Upper lobe of right lung (tissue), 1 donor: ENCODE measurements around the gene NOTUM. TPM values are rescaled to one million over a fixed set of nuclear protein-coding genes. Genes with fewer than 3 reads are reported as not detected.
A peak's percentile ranks its signal among the peaks of the same experiment; 100 is the strongest.

ENCODE experiments used
- ATAC-seq: fragments of 200-7000 bp; cut with Tn5 transposase; one replicate; pipeline ENCODE4 v1.9.1; 2020; ENCODE audit warnings: mild to moderate bottlenecking, moderate library complexity
- DNase-seq: peaks from one replicate; pipeline ENCODE4 v3.0.0-alpha.2; 2020
- H3K27ac ChIP-seq: fragments of 200-600 bp; one replicate; pipeline ENCODE4 v1.8.0; 2022
- H3K27me3 ChIP-seq: fragments of 200-600 bp; one replicate; pipeline ENCODE4 v1.8.0; 2022; ENCODE audit warnings: mild to moderate bottlenecking
- H3K36me3 ChIP-seq: fragments of 200-600 bp; one replicate; pipeline ENCODE4 v1.8.0; 2022
- H3K4me1 ChIP-seq: fragments of 200-600 bp; one replicate; pipeline ENCODE4 v1.8.0; 2022
- H3K4me3 ChIP-seq: fragments of 200-600 bp; one replicate; pipeline ENCODE4 v1.8.0; 2022; ENCODE audit warnings: mild to moderate bottlenecking
- H3K9me3 ChIP-seq: fragments of 200-600 bp; one replicate; pipeline ENCODE4 v1.8.0; 2022
- CTCF ChIP-seq: fragments of 200-600 bp; IDR thresholded peaks from one replicate; pipeline ENCODE4 v1.8.0; 2022; ENCODE audit warnings: antibody characterized with exemption
- intact Hi-C: fragments of 100-400 bp; cut with DNase I; formaldehyde crosslinking; loops from one replicate; pipeline ENCODE4 v1.11.0; 2022
- total RNA-seq: library from RNA; stranded (reverse); fragmentation: NEBNext Ultra II Directional; extraction: Animal tissue kit (Norgen Biotek cat#: 25700); gene quantifications from one replicate; pipeline ENCODE4 v1.2.1, GENCODE V29; 2021
- donor health status: DM: no; HTN: yes; CAD: no; lungs with severe emphysema.

The NOTUM gene
- total RNA-seq, 1 donor from 2014 or later: 6.1 TPM

GRCh38 chr17:81993729-81994592 lies 33.0 kb upstream of the NOTUM start:
- no peaks in the 10 kb centered on the region for H3K27me3 ChIP-seq
- TF ChIP-seq CTCF: no peak
- no peak for ATAC-seq
- no peak for DNase-seq
- H3K4me3 ChIP-seq: no peak overlapping the region
- H3K9me3 ChIP-seq: no peaks in the 10 kb centered on the region
- H3K36me3 ChIP-seq: peaks cover 4% of the 10 kb centered on the region
- no peak overlapping the region for H3K27ac ChIP-seq
- intact Hi-C loops: no loop called here
- peaks cover 26% of the 10 kb centered on the region for H3K4me1 ChIP-seq

GRCh38 chr17:81992306-81993102 lies 31.5 kb upstream of the NOTUM start:
- H3K4me1 ChIP-seq: peaks cover 26% of the 10 kb centered on the region
- H3K9me3 ChIP-seq: no peaks in the 10 kb centered on the region
- DNase-seq: no peak
- no peak for ATAC-seq
- no peaks in the 10 kb centered on the region for H3K27me3 ChIP-seq
- intact Hi-C loops: no loop called here
- no peak overlapping the region for H3K4me3 ChIP-seq
- peak overlapping the region; percentile 25 for H3K27ac ChIP-seq
- peaks cover 4% of the 10 kb centered on the region for H3K36me3 ChIP-seq
- TF ChIP-seq CTCF: no peak

GRCh38 chr17:81991684-81992305 lies 30.8 kb upstream of the NOTUM start:
- no peak for TF ChIP-seq CTCF
- peaks cover 4% of the 10 kb centered on the region for H3K36me3 ChIP-seq
- intact Hi-C loops: no loop called here
- H3K4me3 ChIP-seq: no peak overlapping the region
- peak overlapping the region; percentile 25 for H3K27ac ChIP-seq
- peaks cover 26% of the 10 kb centered on the region for H3K4me1 ChIP-seq
- peak; percentile 91 for ATAC-seq
- H3K9me3 ChIP-seq: no peaks in the 10 kb centered on the region
- no peaks in the 10 kb centered on the region for H3K27me3 ChIP-seq
- DNase-seq: peak; percentile 97

GRCh38 chr17:81990836-81991683 lies 30.1 kb upstream of the NOTUM start:
- H3K27me3 ChIP-seq: no peaks in the 10 kb centered on the region
- H3K4me3 ChIP-seq: no peak overlapping the region
- TF ChIP-seq CTCF: no peak
- H3K4me1 ChIP-seq: peaks cover 26% of the 10 kb centered on the region
- peak overlapping the region; percentile 25 for H3K27ac ChIP-seq
- no peaks in the 10 kb centered on the region for H3K9me3 ChIP-seq
- H3K36me3 ChIP-seq: peaks cover 6% of the 10 kb centered on the region
- ATAC-seq: no peak
- intact Hi-C loops: no loop called here
- DNase-seq: no peak

- H3K4me3 ChIP-seq: no peak overlapping the region
- ATAC-seq (no peak), DNase-seq (no peak)
- H3K36me3 ChIP-seq: peaks cover 26% of the 10 kb centered on the region
- no peaks in the 10 kb centered on the region for H3K27me3 ChIP-seq
- intact Hi-C loops: no loop called here
- H3K4me1 ChIP-seq: peaks cover 16% of the 10 kb centered on the region
- H3K27ac ChIP-seq: no peak overlapping the region
- H3K9me3 ChIP-seq: no peaks in the 10 kb centered on the region
- TF ChIP-seq CTCF: no peak
Observed at GRCh38 chr17:81987161-81987770, 26.3 kb upstream of the NOTUM start.
